ENCODE results near the gene MAPT. TPM values are rescaled to one million over a fixed set of nuclear protein-coding genes. Genes with fewer than 3 reads are reported as not detected.
A peak's percentile ranks its signal among the peaks of the same experiment; 100 is the strongest.

The MAPT gene
- total and polyA plus RNA-seq, 2 of the 13 experiments (the other 11 are each of a cell fraction or from before 2014, with no cell fraction given) = 2.1 to 2.8 TPM

- TF ChIP-seq BCLAF1 (IDR thresholded peaks at IDR 0.05) (no peak), HNRNPH1 (optimal IDR thresholded peaks at IDR 0.05; ENCODE audit: low read depth, low read length) (no peak), ARNTL (CRISPR knock-in tag; IDR thresholded peaks at IDR 0.05) (peak; percentile 52; the same call in 1 of the 2 replicates), BCL3 (CRISPR knock-in tag; IDR thresholded peaks at IDR 0.05) (peak; percentile 51), SP4 (CRISPR knock-in tag; IDR thresholded peaks at IDR 0.05) (no peak), EED (CRISPR knock-in tag; IDR thresholded peaks at IDR 0.05) (no peak; the same call in 1 of the 2 replicates), SCMH1 (CRISPR knock-in tag; IDR thresholded peaks at IDR 0.05; ENCODE audit: borderline replicate concordance) (no peak), ZNF552 (CRISPR knock-in tag; IDR thresholded peaks at IDR 0.05; ENCODE audit: borderline replicate concordance) (no peak), IKZF5 (CRISPR knock-in tag; IDR thresholded peaks at IDR 0.05) (peak; percentile 92), ZNF318 (CRISPR knock-in tag; IDR thresholded peaks at IDR 0.05) (peak; percentile 54), HNRNPK (IDR thresholded peaks at IDR 0.05; ENCODE audit: low read depth, low read length, poor library complexity, severe bottlenecking) (no peak), EZH2 (conservative IDR thresholded peaks at IDR 0.05; ENCODE audit: low read depth, low read length) (no peak), MLX (CRISPR knock-in tag; IDR thresholded peaks at IDR 0.05) (peak; percentile 95), ZNF264 (CRISPR knock-in tag; IDR thresholded peaks at IDR 0.05) (peak; percentile 89; the same call in 1 of the 2 replicates)
Observed at GRCh38 chr17:45935710-45936509, 41.6 kb downstream of the MAPT start (continued).

All from HepG2 (cell line).